ENCODE data around the gene UBE3B.

- TF ChIP-seq CTCF (conservative IDR thresholded peaks at IDR 0.05; ENCODE audit: low read length): no peak
- no peak for TF ChIP-seq EZH2phosphoT487 (IDR thresholded peaks at IDR 0.05; ENCODE audit: borderline replicate concordance)
These were observed 63.3 kb downstream of the UBE3B start for GRCh38 chr12:109540526-109541412.
